Left lung (tissue), 10 donors: Measurements from ENCODE around the gene NDUFS4. TPM values are rescaled to one million over a fixed set of nuclear protein-coding genes. Genes with fewer than 3 reads are reported as not detected.

Source experiments
- ATAC-seq: fragments of 200-7000 bp; cut with Tn5 transposase; one replicate; pipeline ENCODE4 v1.9.1; 2020; ENCODE audit warnings: moderate library complexity
- DNase-seq, 4 donors: peaks; one replicate each; pipeline ENCODE4 v3.0.0-alpha.2; 2013 to 2020
- H3K27ac ChIP-seq, 2 donors: fragments of 200-600 bp; sonication (generic) in 1 of 2; one replicate each; pipeline versions ENCODE4 v1.5.0 to v1.8.0; 2020 to 2021
- H3K27me3 ChIP-seq, 2 donors: fragments of 200-600 bp; sonication (generic) in 1 of 2; one replicate each; pipeline versions ENCODE4 v1.5.0 to v1.8.0; 2020 to 2021
- H3K36me3 ChIP-seq, 2 donors: fragments of 200-600 bp; sonication (generic) in 1 of 2; one replicate each; pipeline versions ENCODE4 v1.5.0 to v1.8.0; 2020 to 2021
- H3K4me1 ChIP-seq, 2 donors: fragments of 200-600 bp; one replicate each; pipeline ENCODE4 v1.8.0; 2021
- H3K4me3 ChIP-seq, 2 donors: fragments of 200-600 bp; sonication (generic) in 1 of 2; one replicate each; pipeline versions ENCODE4 v1.5.0 to v1.8.0; 2020 to 2021; ENCODE audit warnings: mild to moderate bottlenecking in 1 of 2
- H3K9me3 ChIP-seq, 2 donors: fragments of 200-600 bp; sonication (generic) in 1 of 2; one replicate each; pipeline versions ENCODE4 v1.5.0 to v1.8.0; 2020 to 2021
- intact Hi-C, 2 donors: fragments of 100-400 bp; cut with DNase I; formaldehyde crosslinking; loops; one replicate each; pipeline versions ENCODE4 v1.11.2 to v1.14.2; 2022
- polyA plus RNA-seq, 6 donors: library from polyadenylated mRNA; unstranded; fragments of 120-200 nt; gene quantifications; one replicate each; pipeline ENCODE4 v1.2.1, GENCODE V29; 2013; ENCODE audit not compliant: insufficient read length in 6 of 6
- total RNA-seq, 2 donors: library from RNA; stranded (reverse); fragmentation: NEBNext Ultra II Directional; extraction: Animal tissue kit (Norgen Biotek cat#: 25700); gene quantifications; one replicate each; pipeline ENCODE4 v1.2.1, GENCODE V29; 2021
- TF ChIP-seq, protein P1 (sequence below), 2 donors: fragments of 200-600 bp; sonication (generic) in 1 of 2; IDR thresholded peaks; one replicate each; pipeline versions ENCODE4 v1.5.0 to v1.8.0; 2021; ENCODE audit warnings: antibody characterized with exemption in 2 of 2
- donor health status: DM: no; HTN: yes; CAD: no.
- donor health status: DM: no; HTN: no; CAD: no.

The NDUFS4 gene
- total and polyA plus RNA-seq, 8 donors: 52.3 to 109 (median 97.8) TPM

DNA sequence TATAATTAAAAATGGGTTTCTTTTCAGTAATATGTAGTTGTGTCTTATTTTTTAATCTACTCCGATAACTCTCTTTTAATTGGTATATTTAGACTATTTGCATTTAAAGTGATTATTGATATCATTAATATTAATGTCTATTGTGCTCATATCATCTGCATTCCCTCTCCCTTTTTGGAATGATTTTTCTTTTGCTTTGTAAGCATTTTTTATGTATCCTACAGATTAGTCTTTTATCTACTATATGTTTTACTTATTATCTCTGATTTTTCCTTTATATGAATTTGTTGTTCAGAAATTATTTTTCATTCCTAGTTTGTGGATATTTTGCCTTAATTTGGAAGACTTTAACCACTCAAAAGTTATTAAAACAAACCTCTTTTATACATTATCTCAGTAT, 34.0 kb downstream of the NDUFS4 start:
- Histone ChIP-seq H3K36me3 (no peaks in the 10 kb centered on the region), H3K27ac (no peak overlapping the region), H3K27me3 (no peaks in the 10 kb centered on the region), H3K4me3 (no peak overlapping the region), H3K4me1 (no peaks in the 10 kb centered on the region), H3K9me3 (no peaks in the 10 kb centered on the region)
- ATAC-seq: no peak
- DNase-seq: no peak
- intact Hi-C loops: no loop called here
- TF ChIP-seq, protein P1, sequence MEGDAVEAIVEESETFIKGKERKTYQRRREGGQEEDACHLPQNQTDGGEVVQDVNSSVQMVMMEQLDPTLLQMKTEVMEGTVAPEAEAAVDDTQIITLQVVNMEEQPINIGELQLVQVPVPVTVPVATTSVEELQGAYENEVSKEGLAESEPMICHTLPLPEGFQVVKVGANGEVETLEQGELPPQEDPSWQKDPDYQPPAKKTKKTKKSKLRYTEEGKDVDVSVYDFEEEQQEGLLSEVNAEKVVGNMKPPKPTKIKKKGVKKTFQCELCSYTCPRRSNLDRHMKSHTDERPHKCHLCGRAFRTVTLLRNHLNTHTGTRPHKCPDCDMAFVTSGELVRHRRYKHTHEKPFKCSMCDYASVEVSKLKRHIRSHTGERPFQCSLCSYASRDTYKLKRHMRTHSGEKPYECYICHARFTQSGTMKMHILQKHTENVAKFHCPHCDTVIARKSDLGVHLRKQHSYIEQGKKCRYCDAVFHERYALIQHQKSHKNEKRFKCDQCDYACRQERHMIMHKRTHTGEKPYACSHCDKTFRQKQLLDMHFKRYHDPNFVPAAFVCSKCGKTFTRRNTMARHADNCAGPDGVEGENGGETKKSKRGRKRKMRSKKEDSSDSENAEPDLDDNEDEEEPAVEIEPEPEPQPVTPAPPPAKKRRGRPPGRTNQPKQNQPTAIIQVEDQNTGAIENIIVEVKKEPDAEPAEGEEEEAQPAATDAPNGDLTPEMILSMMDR (IDR thresholded peaks at IDR 0.05): no peak

DNA sequence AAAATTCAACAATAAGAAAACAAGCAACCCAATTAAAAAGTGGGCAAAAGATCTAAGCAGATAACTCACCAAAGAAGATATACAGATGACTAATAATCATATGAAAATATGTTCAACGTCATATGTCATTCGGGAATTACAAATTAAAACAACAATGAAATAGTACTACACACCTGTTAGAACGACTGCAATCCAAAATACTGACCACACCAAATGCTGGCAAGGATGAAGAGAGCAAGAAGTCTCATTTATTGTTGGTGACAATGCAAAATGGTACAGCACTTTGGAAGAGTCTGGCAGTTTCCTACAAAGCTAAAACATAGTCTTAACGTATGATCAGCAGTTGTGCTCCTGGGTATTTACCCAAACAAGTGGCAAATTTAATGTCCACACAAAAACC, 37.5 kb downstream of the NDUFS4 start:
- Histone ChIP-seq H3K4me3 (no peak overlapping the region), H3K9me3 (no peaks in the 10 kb centered on the region), H3K27ac (no peak overlapping the region), H3K36me3 (no peaks in the 10 kb centered on the region), H3K27me3 (no peaks in the 10 kb centered on the region), H3K4me1 (no peaks in the 10 kb centered on the region)
- TF ChIP-seq, protein P1 (IDR thresholded peaks at IDR 0.05): no peak
- DNase-seq: no peak
- ATAC-seq: no peak
- intact Hi-C loops: no loop called here

GRCh38 chr5:53601570-53601969, 41.1 kb downstream of the NDUFS4 start:
- no peak for ATAC-seq
- TF ChIP-seq, protein P1 (IDR thresholded peaks at IDR 0.05): no peak

GRCh38 chr5:53603009-53603687, 42.7 kb downstream of the NDUFS4 start:
- no peaks in the 10 kb centered on the region for H3K9me3 ChIP-seq
- intact Hi-C loops: no loop called here
- peak in 2 of 4 donors; percentile 24 to 44 for DNase-seq
- H3K36me3 ChIP-seq: peaks cover 0 to 36% of the 10 kb centered on the region in 2 donors
- TF ChIP-seq, protein P1 (IDR thresholded peaks at IDR 0.05): no peak
- H3K27me3 ChIP-seq: no peaks in the 10 kb centered on the region
- H3K4me3 ChIP-seq: no peak overlapping the region
- no peak for ATAC-seq
- H3K4me1 ChIP-seq: no peaks in the 10 kb centered on the region
- no peak overlapping the region for H3K27ac ChIP-seq

More at GRCh38 chr5:53601570-53601969, 41.1 kb downstream of the NDUFS4 start:
- Histone ChIP-seq H3K27ac (no peak overlapping the region), H3K36me3 (peaks cover 0 to 26% of the 10 kb centered on the region in 2 donors), H3K9me3 (no peaks in the 10 kb centered on the region), H3K4me1 (no peaks in the 10 kb centered on the region), H3K4me3 (no peak overlapping the region), H3K27me3 (no peaks in the 10 kb centered on the region)
- DNase-seq: no peak
- intact Hi-C loops: no loop called here

DNA sequence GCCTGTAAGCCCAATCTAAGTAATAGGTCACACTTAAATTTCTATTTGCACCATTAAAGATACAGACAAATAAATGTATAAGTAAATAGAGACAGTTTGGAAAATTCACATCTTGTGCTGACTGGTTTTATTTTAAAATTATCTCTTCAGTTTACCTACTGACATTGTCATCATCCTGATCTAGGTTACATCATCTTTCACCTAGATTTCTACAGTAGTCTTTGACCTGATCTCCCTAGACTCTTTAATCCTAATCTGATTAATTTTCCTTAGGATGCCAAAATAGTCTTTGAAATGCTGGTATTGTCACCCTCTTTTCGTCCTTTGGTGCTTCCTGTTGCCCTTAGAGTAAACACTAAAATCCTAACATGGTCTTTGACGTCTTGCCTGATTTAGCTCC, 43.9 kb downstream of the NDUFS4 start:
- no peaks in the 10 kb centered on the region for H3K27me3 ChIP-seq
- intact Hi-C loops: no loop called here
- DNase-seq: no peak
- no peak overlapping the region for H3K4me3 ChIP-seq
- H3K9me3 ChIP-seq: no peaks in the 10 kb centered on the region
- H3K36me3 ChIP-seq: peaks cover 0 to 39% of the 10 kb centered on the region in 2 donors
- TF ChIP-seq, protein P1 (IDR thresholded peaks at IDR 0.05): no peak
- no peak for ATAC-seq
- H3K27ac ChIP-seq: no peak overlapping the region
- H3K4me1 ChIP-seq: no peaks in the 10 kb centered on the region
